H1 (cell line): ENCODE results near the gene SH3YL1. TPM values are rescaled to one million over a fixed set of nuclear protein-coding genes. Genes with fewer than 3 reads are reported as not detected.

Experiments
- CTCF ChIA-PET: fragments of 300-600 bp; sonication (Branson Sonifier 250); formaldehyde crosslinking; loops from one replicate; lab custom pipeline; 2021; ENCODE audit not compliant: partially characterized antibody; lab: Charles Lee
- POLR2A ChIA-PET: fragments of 300-600 bp; sonication (Branson Sonifier 250); formaldehyde crosslinking; loops from one replicate; lab custom pipeline; 2021; ENCODE audit warnings: inconsistent platforms; ENCODE audit not compliant: partially characterized antibody; lab: Charles Lee
- DNase-seq, 2 experiments: peaks; one replicate each; pipeline versions ENCODE4 v3.0.0 to v3.0.0-alpha.2; 2010 to 2022; ENCODE audit warnings: low spot score in 2 of 2, low read depth in 1 of 2, mixed read lengths in 1 of 2
- FAIRE-seq: peaks from 2 replicates; lab custom pipeline; 2011; peaks lifted over from hg19 to GRCh38; lab: Jason Lieb, UNC
- H2AFZ ChIP-seq: 2 replicates; pipeline ENCODE4 v1.8.1; 2012; ENCODE audit warnings: low read length, inconsistent platforms
- H2AK5ac ChIP-seq: 2 replicates; pipeline ENCODE4 v1.6.1; 2013; ENCODE audit warnings: low read depth, low read length
- H2BK120ac ChIP-seq: replicated peaks from 2 replicates; pipeline ENCODE3; 2013; ENCODE audit warnings: low read depth, low read length, inconsistent platforms
- H2BK12ac ChIP-seq: 2 replicates; pipeline ENCODE4 v1.6.1; 2013; ENCODE audit warnings: low read depth, low read length
- H2BK15ac ChIP-seq: 2 replicates; pipeline ENCODE4 v1.6.1; 2013; ENCODE audit warnings: low read length
- H2BK20ac ChIP-seq: 2 replicates; pipeline ENCODE4 v1.6.1; 2013; ENCODE audit warnings: low read length
- H2BK5ac ChIP-seq: 2 replicates; pipeline ENCODE4 v1.6.1; 2013; ENCODE audit warnings: low read depth, low read length
- H3K14ac ChIP-seq: 2 replicates; pipeline ENCODE4 v1.6.1; 2013; ENCODE audit warnings: inconsistent platforms; ENCODE audit not compliant: insufficient read length
- H3K18ac ChIP-seq: 2 replicates; pipeline ENCODE4 v1.6.1; 2013; ENCODE audit warnings: low read length; ENCODE audit errors: extremely low read depth
- H3K23ac ChIP-seq: 2 replicates; pipeline ENCODE4 v1.6.1; 2013; ENCODE audit warnings: inconsistent platforms; ENCODE audit not compliant: insufficient read length
- H3K23me2 ChIP-seq: 2 replicates; pipeline ENCODE4 v1.6.1; 2013; ENCODE audit warnings: low read depth, low read length
- H3K27ac ChIP-seq: 2 replicates; pipeline ENCODE4 v1.6.1; 2011; ENCODE audit warnings: low read depth, low read length, inconsistent platforms
- H3K27me3 ChIP-seq, 4 experiments: replicated peaks in 1 of 4; 1 replicate in 1 of 4; 2 replicates in 3 of 4; pipeline versions ENCODE4 v1.6.1 to v1.8.1; 2011 to 2013; ENCODE audit warnings: low read length in 3 of 4, mild to moderate bottlenecking in 3 of 4, inconsistent platforms in 2 of 4, mixed read lengths in 2 of 4, moderate library complexity in 1 of 4; ENCODE audit not compliant: control insufficient read depth in 3 of 4, insufficient read depth in 3 of 4; ENCODE audit errors: extremely low read depth in 1 of 4
- H3K36me3 ChIP-seq, 4 experiments: 2 replicates each; pipeline versions ENCODE4 v1.6.1 to v1.8.1; 2011 to 2013; ENCODE audit warnings: mild to moderate bottlenecking in 4 of 4, low read length in 3 of 4, moderate library complexity in 2 of 4, control low read depth in 1 of 4, inconsistent platforms in 1 of 4; ENCODE audit not compliant: insufficient read depth in 4 of 4, control insufficient read depth in 2 of 4
- H3K4ac ChIP-seq: replicated peaks from 2 replicates; pipeline ENCODE3; 2013; ENCODE audit warnings: low read length, low read depth, mixed read lengths, inconsistent platforms; ENCODE audit not compliant: insufficient read length
- H3K4me1 ChIP-seq, 4 experiments: replicated peaks in 1 of 4; 1 replicate in 1 of 4; 2 replicates in 3 of 4; pipeline versions ENCODE4 v1.6.1 to v1.8.1; 2011 to 2013; ENCODE audit warnings: low read length in 3 of 4, inconsistent platforms in 2 of 4, mixed read lengths in 1 of 4; ENCODE audit not compliant: insufficient read depth in 4 of 4, control insufficient read depth in 3 of 4
- H3K4me2 ChIP-seq, 2 experiments: 2 replicates each; pipeline versions ENCODE4 v1.6.1 to v1.8.1; 2011 to 2013; ENCODE audit warnings: low read depth in 2 of 2, low read length in 2 of 2, control low read depth in 1 of 2, inconsistent platforms in 1 of 2, mild to moderate bottlenecking in 1 of 2; ENCODE audit not compliant: insufficient read depth in 1 of 2
- H3K4me3 ChIP-seq, 4 experiments: fragments of 200-600, 300-600 bp in 1 of 4; sonication (generic), shearing (Covaris generic), sonication (Bioruptor Twin) in 1 of 4; 2 replicates each; pipeline versions ENCODE4 v1.5.1 to v1.8.1; 2011 to 2016; ENCODE audit warnings: low read length in 4 of 4, low read depth in 3 of 4, control low read depth in 2 of 4, inconsistent platforms in 2 of 4, mild to moderate bottlenecking in 2 of 4, mixed read lengths in 1 of 4, moderate library complexity in 1 of 4; ENCODE audit not compliant: insufficient read depth in 2 of 4; ENCODE audit errors: extremely low read depth in 1 of 4
- H3K56ac ChIP-seq: replicated peaks from 2 replicates; pipeline ENCODE3; 2013; ENCODE audit warnings: low read depth, mild to moderate bottlenecking, mixed read lengths, low read length, inconsistent platforms; ENCODE audit not compliant: insufficient read length
- H3K79me1 ChIP-seq: 2 replicates; pipeline ENCODE4 v1.6.1; 2013; ENCODE audit warnings: low read depth, low read length, control low read depth
- H3K79me2 ChIP-seq, 2 experiments: 2 replicates each; pipeline versions ENCODE4 v1.6.1 to v1.8.1; 2012 to 2013; ENCODE audit warnings: low read length in 2 of 2, mild to moderate bottlenecking in 2 of 2, inconsistent platforms in 1 of 2; ENCODE audit not compliant: insufficient read depth in 2 of 2, control insufficient read depth in 1 of 2
- H3K9ac ChIP-seq, 4 experiments: replicated peaks in 1 of 4; 1 replicate in 1 of 4; 2 replicates in 3 of 4; pipeline versions ENCODE4 v1.6.1 to v1.8.1; 2011 to 2013; ENCODE audit warnings: low read depth in 3 of 4, low read length in 3 of 4, control low read depth in 2 of 4, mild to moderate bottlenecking in 2 of 4, moderate library complexity in 2 of 4, inconsistent platforms in 1 of 4; ENCODE audit errors: extremely low read depth in 1 of 4
- H3K9me3 ChIP-seq, 2 experiments: 2 replicates each; pipeline versions ENCODE4 v1.6.1 to v1.8.1; 2012 to 2013; ENCODE audit warnings: mild to moderate bottlenecking in 2 of 2, moderate library complexity in 2 of 2, control low read depth in 1 of 2, inconsistent platforms in 1 of 2, low read depth in 1 of 2, low read length in 1 of 2, mixed read lengths in 1 of 2; ENCODE audit not compliant: insufficient read depth in 2 of 2
- H4K20me1 ChIP-seq, 2 experiments: replicated peaks in 1 of 2; 2 replicates each; pipeline versions ENCODE3 to v1.8.1; 2011 to 2013; ENCODE audit warnings: inconsistent platforms in 2 of 2, low read length in 2 of 2, mild to moderate bottlenecking in 1 of 2; ENCODE audit not compliant: insufficient read depth in 2 of 2, control insufficient read depth in 1 of 2
- H4K5ac ChIP-seq: 2 replicates; pipeline ENCODE4 v1.6.1; 2013; ENCODE audit warnings: low read length, low read depth, mixed read lengths, inconsistent platforms; ENCODE audit not compliant: insufficient read length
- H4K8ac ChIP-seq: 2 replicates; pipeline ENCODE4 v1.8.0; 2013; ENCODE audit warnings: mild to moderate bottlenecking, moderate library complexity, low read length, inconsistent platforms; ENCODE audit not compliant: insufficient read depth; ENCODE audit errors: extremely low read depth
- H4K91ac ChIP-seq: replicated peaks from 2 replicates; pipeline ENCODE3; 2013; ENCODE audit warnings: low read length, mixed read lengths, inconsistent platforms; ENCODE audit not compliant: insufficient read length
- CTCF ChIP-seq, 3 experiments: IDR thresholded peaks; 1 replicate in 2 of 3; 2 replicates in 1 of 3; pipeline versions ENCODE4 v1.5.1 to v1.6.1; 2011; ENCODE audit warnings: low read length in 3 of 3, mild to moderate bottlenecking in 3 of 3, inconsistent platforms in 2 of 3, low read depth in 1 of 3, moderate library complexity in 1 of 3; ENCODE audit not compliant: insufficient read depth in 1 of 3; ENCODE audit errors: control extremely low read depth in 1 of 3
- EP300 ChIP-seq, 2 experiments: IDR thresholded peaks; 1 replicate in 1 of 2; 2 replicates in 1 of 2; pipeline ENCODE4 v1.6.1; 2011 to 2012; ENCODE audit warnings: low read depth in 2 of 2, low read length in 2 of 2, mild to moderate bottlenecking in 2 of 2, borderline replicate concordance in 1 of 2, inconsistent platforms in 1 of 2, moderate library complexity in 1 of 2
- JUND ChIP-seq: IDR thresholded peaks from 2 replicates; pipeline ENCODE4 v1.6.1; 2011; ENCODE audit warnings: mild to moderate bottlenecking, improper control_type of control experiment, low read length
- PHF8 ChIP-seq: fragments of 200-600 bp; sonication (generic); conservative IDR thresholded peaks from 2 replicates; pipeline ENCODE4 v1.7.1; 2012; ENCODE audit warnings: low read depth, mild to moderate bottlenecking, inconsistent platforms, low read length, moderate library complexity
- RXRA ChIP-seq: IDR thresholded peaks from 2 replicates; pipeline ENCODE4 v1.6.1; 2011; ENCODE audit warnings: low read depth, mild to moderate bottlenecking, low read length, moderate library complexity; ENCODE audit not compliant: insufficient read depth
- SAP30 ChIP-seq: fragments of 300-600 bp; sonication (generic); IDR thresholded peaks from 2 replicates; pipeline ENCODE4 v1.7.1; 2012; ENCODE audit warnings: low read length, moderate library complexity, mild to moderate bottlenecking, inconsistent platforms; ENCODE audit not compliant: insufficient read depth, insufficient replicate concordance
- SIRT6 ChIP-seq: IDR thresholded peaks from one replicate; pipeline ENCODE4 v1.7.1; 2012; ENCODE audit warnings: low read length, inconsistent platforms
- SRF ChIP-seq: IDR thresholded peaks from 2 replicates; pipeline ENCODE4 v1.6.1; 2011; ENCODE audit warnings: mild to moderate bottlenecking, low read depth, low read length, moderate library complexity
- WGBS, 2 experiments: shearing (Covaris generic) in 1 of 2; methylation state at CpG; one replicate each; pipeline versions ENCODE4 v1.1.6 to v1.1.7; 2013 to 2015; ENCODE audit warnings: low lambda C conversion rate in 2 of 2, mixed read lengths in 2 of 2, inconsistent platforms in 1 of 2, low coverage in 1 of 2, missing lambda C conversion rate in 1 of 2; ENCODE audit not compliant: insufficient replicate concordance in 2 of 2, insufficient coverage in 1 of 2, insufficient read length in 1 of 2; ENCODE audit errors: extremely low coverage in 1 of 2, missing lambda C conversion rate in 1 of 2; 5-methylcytosine and 5-hydroxymethylcytosine counted together
- polyA plus RNA-seq, 7 experiments: library from polyadenylated mRNA; depleted of rRNA in 3 of 7; stranded (reverse) in 5 of 7; unstranded in 2 of 7; fragments of >200 nt in 5 of 7; fragments of 200-250 nt in 2 of 7; gene quantifications; 1 replicate in 5 of 7; 2 replicates in 1 of 7; 4 replicates in 1 of 7; pipeline versions ENCODE4 v1.2.1 to v1.2.3, GENCODE V29; 2011 to 2013; ENCODE audit warnings: missing spikeins in 2 of 7, mixed read lengths in 2 of 7
- total RNA-seq: library from RNA; stranded (reverse); fragmentation: NEBNext Ultra II Directional; extraction: Animal tissue kit (Norgen Biotek cat#: 25700); gene quantifications from 2 replicates; pipeline ENCODE4 v1.2.1, GENCODE V29; 2021

The SH3YL1 gene
- total and polyA plus RNA-seq, 2 of the 8 experiments (the other 6 are each of a cell fraction or from before 2014, with no cell fraction given): 13.6 to 37.2 TPM

DNA sequence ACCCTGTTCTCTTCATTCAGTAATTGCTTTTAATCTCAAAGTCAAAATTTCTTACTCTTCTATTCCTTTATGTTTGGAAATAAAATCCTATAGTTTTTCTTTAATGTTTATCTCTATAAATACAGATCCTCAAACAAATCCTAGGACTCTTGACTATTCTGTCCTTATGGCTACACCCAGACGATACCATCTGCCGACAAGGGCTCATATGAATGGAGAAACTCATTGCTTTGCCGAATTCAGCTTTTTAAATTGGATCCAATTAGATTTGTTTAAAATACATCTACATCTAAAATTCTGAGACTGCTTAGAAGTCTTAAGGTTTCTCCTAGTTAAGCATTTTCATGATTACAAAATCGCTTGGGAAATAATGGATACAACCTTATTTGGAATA lies 15.1 kb upstream of the SH3YL1 start:
- TF ChIP-seq JUND (no peak), SAP30 (no peak), CTCF (IDR thresholded peaks at IDR 0.05; ENCODE audit: control extremely low read depth in 1 of 3, insufficient read depth in 1 of 3, low read depth in 1 of 3, low read length in 3 of 3) (no peak), EP300 (IDR thresholded peaks at IDR 0.05; ENCODE audit: borderline replicate concordance in 1 of 2, low read depth in 2 of 2, low read length in 2 of 2) (no peak), PHF8 (no peak), SIRT6 (no peak), RXRA (no peak), SRF (no peak)
- Histone ChIP-seq H3K9ac (no peak overlapping the region), H2AFZ (no peak overlapping the region), H3K23me2 (no peaks in the 10 kb centered on the region), H3K79me1 (peaks cover 2% of the 10 kb centered on the region; the same call in 1 of the 2 replicates), H4K5ac (no peak overlapping the region), H3K4me2 (no peak overlapping the region), H3K79me2 (peaks cover 3 to 30% of the 10 kb centered on the region in 2 experiments; a peak in 3 of 4 replicates), H3K4ac (no peak overlapping the region), H2BK20ac (no peak overlapping the region), H4K8ac (no peak overlapping the region), H3K27ac (no peak overlapping the region), H2BK5ac (no peak overlapping the region), H3K36me3 (peaks cover 12 to 72% (median 38%) of the 10 kb centered on the region in 4 experiments), H3K14ac (no peak overlapping the region), H2BK15ac (no peak overlapping the region), H3K4me3 (no peak overlapping the region), H3K27me3 (no peaks in the 10 kb centered on the region), H2AK5ac (no peak overlapping the region), H2BK120ac (no peak overlapping the region), H4K20me1 (peaks cover 10 to 16% of the 10 kb centered on the region in 2 experiments), H3K18ac (no peak overlapping the region), H4K91ac (no peak overlapping the region), H3K23ac (no peak overlapping the region), H3K4me1 (peaks cover 0 to 11% (median 2%) of the 10 kb centered on the region in 4 experiments; a peak in 3 of 7 replicates), H3K9me3 (no peaks in the 10 kb centered on the region), H3K56ac (no peak overlapping the region), H2BK12ac (no peak overlapping the region)
- FAIRE-seq (no peak), DNase-seq (no peak)
- CTCF ChIA-PET: interaction anchor here (0.8 kb wide), 1 partner anchor 11 kb away, joined by 4 read pairs; no protein-coding TSS in a partner anchor
- POLR2A ChIA-PET: no interaction called here
- WGBS, 2 experiments: 99% methylated on average over 4 of the region's 4 CpGs; no CpG with 5 or more reads in 1 of the 2 experiments
